GM12892 (cell line): ENCODE measurements around the gene DOCK8.

Source experiments
- DNase-seq: peaks from one replicate; pipeline ENCODE4 v3.0.0; 2011; ENCODE audit not compliant: insufficient read length
- FAIRE-seq: peaks from 2 replicates; lab custom pipeline; 2011; peaks lifted over from hg19 to GRCh38; lab: Jason Lieb, UNC
- POLR2A ChIP-seq: IDR thresholded peaks from 2 replicates; pipeline ENCODE4 v1.6.1; 2011; ENCODE audit warnings: low read depth, low read length, control low read depth
- POLR2AphosphoS5 ChIP-seq: IDR thresholded peaks from 2 replicates; pipeline ENCODE4 v1.6.1; 2011; ENCODE audit warnings: low read depth, low read length, control low read depth
- TAF1 ChIP-seq: IDR thresholded peaks from 2 replicates; pipeline ENCODE4 v1.6.1; 2011; ENCODE audit warnings: low read depth, mild to moderate bottlenecking, control low read depth, low read length, borderline replicate concordance

The DOCK8 gene

GRCh38 chr9:503326-503725 lies 288.7 kb downstream of the DOCK8 start:
- no peak for DNase-seq
- no peak for FAIRE-seq
- no peak for TF ChIP-seq POLR2A

- FAIRE-seq = peak; percentile 71
- TF ChIP-seq POLR2A (no peak), TAF1 (no peak), POLR2AphosphoS5 (no peak)
- peak; percentile 78 for DNase-seq
Measured at GRCh38 chr9:503881-504852, 289.5 kb downstream of the DOCK8 start, which contains the start of gene KANK1. TSS of gene KANK1 (plus strand) at chr9:504695.

GRCh38 chr9:504921-505740 lies 290.5 kb downstream of the DOCK8 start:
- FAIRE-seq (no peak), DNase-seq (peak; percentile 20)
- no peak for TF ChIP-seq TAF1
- no peak for TF ChIP-seq POLR2A
- TF ChIP-seq POLR2AphosphoS5 = no peak

- TF ChIP-seq POLR2A (no peak), POLR2AphosphoS5 (no peak), TAF1 (no peak)
- FAIRE-seq = no peak
- no peak for DNase-seq
Measured at GRCh38 chr9:505741-506059, 291.0 kb downstream of the DOCK8 start.

GRCh38 chr9:506281-506680 lies 291.6 kb downstream of the DOCK8 start:
- DNase-seq (no peak), FAIRE-seq (no peak)
- TF ChIP-seq TAF1 (no peak), POLR2AphosphoS5 (no peak), POLR2A (no peak)

- DNase-seq = no peak
- FAIRE-seq = no peak
- TF ChIP-seq POLR2AphosphoS5 (no peak), POLR2A (no peak)
Measured at GRCh38 chr9:511861-512260, 297.2 kb downstream of the DOCK8 start.

- DNase-seq = no peak
- no peak for FAIRE-seq
- no peak for TF ChIP-seq POLR2A
- TF ChIP-seq POLR2AphosphoS5 = no peak
- no peak for TF ChIP-seq TAF1
Measured at GRCh38 chr9:512555-513272, 298.0 kb downstream of the DOCK8 start.
